Activated naive CD4-positive, alpha-beta T cell treated with Interleukin-2 at 50 U/mL for 16 hours (primary cell): ENCODE measurements around the gene DDX27.

Experiments used
- DNase-seq: peaks from one replicate; pipeline ENCODE4 v3.0.0-alpha.2; 2020

Gene DDX27

GRCh38 chr20:49248879-49249665, 29.9 kb downstream of the DDX27 start:
- DNase-seq = no peak

DNA sequence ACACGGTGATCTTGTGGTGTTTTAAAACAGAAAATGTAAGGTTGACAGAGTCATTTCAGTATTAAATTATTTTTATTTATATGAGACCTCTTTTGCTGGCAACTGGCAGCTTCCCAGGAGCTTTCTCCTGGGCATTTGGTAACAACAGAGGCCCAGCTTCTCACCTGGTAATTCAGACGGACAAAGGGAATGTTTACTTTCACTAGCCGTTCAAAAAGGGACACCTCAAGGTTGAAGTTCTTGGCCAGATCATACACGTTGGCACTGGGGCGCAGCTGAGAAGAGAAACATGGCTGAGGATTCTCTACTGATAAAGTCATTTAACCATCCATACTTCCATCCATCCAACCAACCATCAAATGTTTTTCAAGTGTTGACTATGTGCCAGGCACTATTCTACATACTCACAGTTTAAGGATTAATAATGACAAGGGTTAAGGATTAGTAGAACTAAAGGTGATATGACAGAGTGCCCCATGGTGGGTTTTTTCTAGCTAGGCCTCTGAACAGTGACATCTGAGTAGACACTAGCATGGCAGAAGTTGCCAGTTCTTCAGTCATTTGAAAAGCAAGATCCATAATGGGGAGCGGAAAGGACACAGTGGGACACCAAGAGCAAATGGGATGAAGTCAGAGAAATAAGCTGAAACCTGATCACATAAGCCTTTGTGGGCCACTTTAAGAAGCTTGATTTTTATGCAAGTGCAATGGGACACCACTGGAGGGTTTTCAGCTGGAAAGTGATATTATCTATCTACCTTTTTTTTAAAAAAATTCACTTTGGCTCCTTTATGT, 33.5 kb downstream of the DDX27 start:
- DNase-seq = no peak

GRCh38 chr20:49256261-49256660, 37.0 kb downstream of the DDX27 start:
- DNase-seq = no peak

- DNase-seq = no peak
Observed at GRCh38 chr20:49259284-49259683, 40.1 kb downstream of the DDX27 start.

DNA sequence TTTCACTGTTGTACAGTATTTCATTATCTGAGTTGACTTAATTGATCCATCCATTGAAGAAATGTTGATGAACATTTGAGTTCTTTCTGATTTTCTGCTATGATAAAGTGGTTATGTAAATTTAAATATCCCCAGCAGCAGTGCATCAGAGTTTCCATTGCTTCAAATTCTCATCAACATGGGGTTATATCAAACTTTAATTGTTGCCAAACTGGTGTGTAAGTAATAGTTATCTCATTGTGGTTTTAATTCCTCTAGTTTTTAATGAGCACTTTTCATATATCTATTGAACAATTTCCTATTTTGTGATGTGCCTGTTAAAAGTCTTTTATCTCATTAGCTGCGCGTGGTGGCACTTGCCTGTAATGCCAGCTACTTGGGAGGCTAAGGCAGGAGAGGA, 40.6 kb downstream of the DDX27 start:
- no peak for DNase-seq

DNA sequence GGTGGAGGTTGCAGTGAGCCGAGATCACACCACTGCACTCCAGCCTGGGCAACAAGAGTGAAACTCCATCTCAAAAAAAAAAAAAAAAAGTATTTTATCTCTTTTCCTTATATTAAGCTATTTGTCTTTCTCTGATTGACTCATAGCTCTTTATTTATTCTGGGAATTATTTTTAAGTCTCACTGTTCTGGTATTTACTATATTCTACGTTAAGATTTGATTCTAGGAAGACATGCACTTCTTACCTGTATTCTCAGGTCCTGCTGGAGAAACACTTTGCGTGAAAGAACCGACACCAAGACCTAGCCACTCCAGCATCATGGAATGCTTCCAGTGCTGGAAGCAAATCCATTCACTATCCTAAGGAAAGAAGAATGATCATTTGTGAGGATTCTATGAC, 41.0 kb downstream of the DDX27 start:
- no peak for DNase-seq

GRCh38 chr20:49261173-49261572, 42.0 kb downstream of the DDX27 start:
- no peak for DNase-seq

- DNase-seq = no peak
Observed at GRCh38 chr20:49262444-49262843, 43.2 kb downstream of the DDX27 start.

DNA sequence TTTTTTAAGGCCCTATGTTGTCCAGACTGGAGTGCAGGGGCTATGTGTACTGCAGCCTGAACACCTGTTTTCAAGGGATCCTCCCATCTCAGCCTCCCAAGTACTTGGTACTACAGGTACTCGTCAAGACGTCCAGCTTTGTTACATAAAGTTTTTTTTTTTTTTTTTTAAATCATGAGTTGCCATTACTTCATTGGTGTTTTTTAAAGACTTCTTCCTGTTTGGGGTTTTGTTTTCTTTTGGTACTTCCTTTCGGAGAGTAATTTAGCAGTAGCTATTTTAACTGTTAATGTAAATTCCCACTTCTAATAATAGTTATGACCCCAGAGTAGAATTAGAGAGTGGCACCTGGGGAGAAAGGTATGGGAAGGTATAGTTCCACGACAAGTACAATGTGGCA, 48.1 kb downstream of the DDX27 start:
- no peak for DNase-seq

- DNase-seq = no peak
Observed at GRCh38 chr20:49268600-49269365, 49.6 kb downstream of the DDX27 start.

DNA sequence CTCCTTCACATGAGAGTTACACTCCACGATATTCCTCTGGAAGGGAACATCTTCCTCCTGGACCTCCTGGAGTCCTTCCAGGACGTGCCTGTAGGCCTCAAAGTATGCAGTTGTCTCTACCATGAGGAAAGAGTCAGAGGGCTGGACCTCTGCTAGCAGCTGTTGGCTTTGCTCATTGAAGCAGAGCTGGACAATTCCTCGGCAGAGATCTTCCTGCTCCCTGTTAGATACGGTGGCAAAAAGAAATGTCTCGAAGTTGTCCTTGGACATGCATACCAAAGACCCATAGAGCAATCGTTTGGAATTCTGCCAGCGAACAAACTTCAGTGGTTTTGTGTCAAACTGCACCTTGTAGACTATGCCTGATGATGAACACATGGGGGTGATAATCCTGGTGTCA, 51.0 kb downstream of the DDX27 start:
- no peak for DNase-seq

- DNase-seq = no peak
Observed at GRCh38 chr20:49270736-49271135, 51.5 kb downstream of the DDX27 start.

DNA sequence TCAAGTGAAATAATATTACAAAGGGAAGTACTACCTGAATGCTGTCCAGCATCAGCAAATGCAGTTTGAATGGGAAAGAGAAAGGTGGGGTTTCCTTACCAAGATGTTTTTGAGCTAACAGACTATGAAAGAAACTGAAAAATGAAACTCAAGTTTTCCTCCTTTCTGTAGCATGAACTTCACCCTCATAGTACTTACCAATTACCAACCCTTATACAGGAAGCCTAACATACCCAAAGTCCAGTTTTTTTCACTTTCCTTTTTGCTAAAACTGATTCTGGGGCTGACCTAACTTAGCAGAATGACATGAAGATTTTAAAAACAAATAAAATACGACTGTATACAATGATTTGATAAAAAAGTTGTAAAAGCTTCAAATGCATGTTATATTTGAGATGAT, 53.4 kb downstream of the DDX27 start:
- no peak for DNase-seq

DNA sequence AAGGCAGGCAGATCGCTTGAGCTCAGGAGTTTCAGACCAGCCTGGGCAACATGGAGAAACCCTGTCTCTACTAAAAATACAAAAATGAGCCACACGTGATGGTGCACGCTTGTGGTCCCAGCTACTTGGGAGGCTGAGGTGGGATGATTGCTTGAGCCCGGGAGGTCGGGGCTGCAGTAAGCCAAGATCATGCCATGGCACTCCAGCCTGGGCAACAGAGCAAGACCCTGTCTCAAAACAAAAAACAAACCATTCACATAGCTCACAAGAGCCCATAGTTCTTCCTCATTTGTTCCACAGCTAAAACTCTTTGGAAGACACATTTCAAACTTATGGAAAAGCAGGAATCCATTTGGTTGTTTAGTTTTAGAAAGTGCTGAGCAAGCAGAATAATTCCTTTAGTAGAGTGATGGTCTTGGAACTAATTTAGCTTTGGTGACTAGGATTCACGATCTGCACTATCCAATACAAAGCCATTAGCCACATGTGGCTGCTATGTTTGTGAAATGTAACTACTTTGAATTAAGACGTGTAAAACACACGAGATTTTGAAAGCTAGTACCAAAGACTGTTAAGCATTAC, 54.6 kb downstream of the DDX27 start:
- DNase-seq = no peak

DNA sequence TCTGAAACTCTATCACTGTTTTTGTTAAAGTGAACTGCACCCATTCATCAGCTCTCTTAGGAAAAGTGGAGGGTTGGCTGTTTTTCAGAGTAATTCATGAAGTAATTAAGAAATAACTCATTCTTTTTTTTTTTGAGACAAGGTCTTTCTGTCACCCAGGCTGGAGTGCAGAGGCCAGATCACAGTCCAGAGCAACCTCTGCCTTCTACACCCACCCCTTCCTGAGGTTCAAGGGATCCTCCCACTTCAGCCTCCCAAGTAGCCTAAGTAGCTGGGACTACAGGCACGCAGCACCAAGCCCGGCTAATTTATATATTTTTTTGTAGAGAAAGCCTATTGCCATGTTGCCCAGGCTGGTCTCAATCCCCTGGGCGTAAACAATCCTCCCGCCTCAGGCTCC, 56.0 kb downstream of the DDX27 start:
- DNase-seq = no peak

GRCh38 chr20:49275636-49276035, 56.4 kb downstream of the DDX27 start:
- DNase-seq = no peak

- peak; percentile 65 for DNase-seq
Observed at GRCh38 chr20:49276161-49276960, 57.1 kb downstream of the DDX27 start.

DNA sequence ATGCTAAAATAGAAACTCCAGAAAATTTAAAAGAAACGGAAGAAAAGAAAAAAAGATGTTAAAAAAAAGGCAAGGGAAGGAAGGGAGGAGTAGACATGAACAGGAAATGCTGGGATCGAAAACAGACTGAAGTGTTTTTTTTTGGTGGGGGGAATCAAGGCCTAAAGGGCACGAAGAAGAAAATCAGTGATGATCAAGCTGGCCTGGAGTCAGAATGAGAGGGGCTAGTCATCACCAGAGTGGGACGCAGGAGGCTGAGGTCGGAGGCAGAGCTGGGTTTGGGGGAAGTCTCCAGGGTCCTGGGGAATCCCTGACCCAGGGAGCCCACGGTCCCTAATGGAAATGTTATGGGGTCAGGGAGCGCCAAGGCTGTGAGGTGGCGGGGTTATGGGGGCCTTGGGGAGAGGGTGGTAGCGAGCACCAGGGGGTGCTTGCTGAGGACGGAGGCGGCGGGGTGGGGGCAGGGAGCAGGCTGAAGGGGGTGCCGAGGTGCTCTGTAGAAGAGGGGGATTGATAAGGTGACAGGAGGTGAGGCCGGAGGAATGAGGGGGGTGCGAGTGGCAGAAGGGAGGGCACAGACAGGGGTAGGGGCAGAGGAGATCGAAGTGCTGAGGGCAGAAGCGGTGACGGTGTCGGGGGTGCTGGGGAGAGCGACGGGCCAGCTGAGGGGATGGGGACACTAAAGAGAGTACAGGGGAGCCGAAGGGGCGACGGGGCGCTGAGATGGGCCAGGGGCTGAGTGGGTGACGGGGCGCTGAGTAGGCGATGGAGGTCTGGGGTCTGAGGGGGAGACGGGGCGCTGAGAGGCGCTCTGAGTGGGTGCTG, 58.0 kb downstream of the DDX27 start:
- DNase-seq = peak; percentile 74

GRCh38 chr20:49277786-49278035, 58.5 kb downstream of the DDX27 start:
- no peak for DNase-seq

DNA sequence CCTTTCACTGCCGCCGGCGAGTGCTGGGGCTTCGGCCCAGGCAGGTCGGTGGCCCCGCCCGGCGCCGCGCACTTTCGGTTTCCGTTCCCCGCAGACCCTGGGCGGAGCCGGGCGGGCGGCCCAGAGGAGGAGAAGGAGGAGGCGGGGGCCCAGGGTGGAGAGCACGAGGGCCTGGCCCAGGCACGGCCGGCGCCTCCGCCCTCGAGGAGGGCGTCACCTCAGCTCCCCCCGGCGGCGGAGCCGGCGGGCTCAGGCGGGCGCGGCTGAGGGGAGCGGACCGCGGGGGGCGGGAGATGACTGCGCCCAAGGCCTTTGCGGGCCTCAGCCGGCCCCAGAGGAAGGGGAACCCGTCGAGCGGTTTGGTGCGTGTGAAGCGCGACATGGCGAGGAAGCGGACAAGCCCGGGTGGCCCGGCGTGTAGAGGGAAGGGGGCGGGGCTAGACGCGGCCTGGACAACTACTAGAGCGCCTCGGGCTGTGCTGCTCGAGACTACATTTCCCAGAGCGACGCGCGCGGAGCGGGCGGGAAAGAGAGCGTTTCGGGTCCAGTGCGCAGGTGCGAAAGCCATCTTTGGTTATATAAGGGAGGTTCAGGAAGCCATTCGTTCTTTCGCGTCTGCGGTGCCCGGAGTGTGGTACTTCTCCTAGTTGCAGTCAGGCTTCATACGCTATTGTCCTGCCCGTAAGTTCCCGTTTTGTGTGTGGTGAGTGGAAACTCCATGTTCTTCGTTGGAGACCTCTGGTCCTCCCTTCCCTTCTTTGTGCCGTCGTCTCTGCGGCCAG, 59.0 kb downstream of the DDX27 start, which contains the start of gene ZNFX1:
ZNFX1 (minus strand) TSS at position 22 of the 782 bp plus-strand sequence. CDS start 2,218 bp downstream, outside the sequence.
- peak; percentile 98 for DNase-seq
